Skin epidermis (tissue), 12 donors: ENCODE measurements around the gene LPO.

Experiments used
- H3K27ac ChIP-seq, 21 experiments: fragments of 200-600 bp; sonication (generic) in 11 of 21; one replicate each; pipeline ENCODE4 v1.5.0; 2020; ENCODE audit warnings: mild to moderate bottlenecking in 3 of 21, inconsistent platforms in 2 of 21, moderate library complexity in 2 of 21
- H3K4me3 ChIP-seq, 7 experiments: fragments of 200-600 bp; sonication (generic) in 2 of 7; one replicate each; pipeline ENCODE4 v1.5.0; 2020; ENCODE audit warnings: inconsistent platforms in 2 of 7, mild to moderate bottlenecking in 2 of 7, moderate library complexity in 1 of 7

LPO gene

GRCh38 chr17:58273453-58274104, 35.2 kb downstream of the LPO start:
- Histone ChIP-seq H3K4me3 (no peak overlapping the region), H3K27ac (no peak overlapping the region)

- no peak overlapping the region for H3K27ac ChIP-seq
Measured at GRCh38 chr17:58275417-58275816, 37.0 kb downstream of the LPO start.

GRCh38 chr17:58276423-58276822, 38.0 kb downstream of the LPO start:
- H3K4me3 ChIP-seq = no peak overlapping the region
- H3K27ac ChIP-seq = no peak overlapping the region

More at GRCh38 chr17:58275417-58275816, 37.0 kb downstream of the LPO start:
- no peak overlapping the region for H3K4me3 ChIP-seq

- no peak overlapping the region for H3K27ac ChIP-seq
Measured at GRCh38 chr17:58277107-58277801, 38.9 kb downstream of the LPO start.

GRCh38 chr17:58277802-58278595, 39.6 kb downstream of the LPO start:
- H3K27ac ChIP-seq = no peak overlapping the region
- no peak overlapping the region for H3K4me3 ChIP-seq

More at GRCh38 chr17:58277107-58277801, 38.9 kb downstream of the LPO start:
- no peak overlapping the region for H3K4me3 ChIP-seq

GRCh38 chr17:58278661-58279015, 40.3 kb downstream of the LPO start:
- H3K4me3 ChIP-seq = peak overlapping the region in 1 of 7 experiments; percentile 21
- H3K27ac ChIP-seq = no peak overlapping the region

GRCh38 chr17:58279016-58279711, 40.8 kb downstream of the LPO start:
- H3K4me3 ChIP-seq = peak overlapping the region in 3 of 7 experiments; percentile 2 to 21 (median 21)

GRCh38 chr17:58279736-58280479, 41.5 kb downstream of the LPO start:
- no peak overlapping the region for H3K27ac ChIP-seq

More at GRCh38 chr17:58279016-58279711, 40.8 kb downstream of the LPO start:
- no peak overlapping the region for H3K27ac ChIP-seq

GRCh38 chr17:58280480-58281217, 42.3 kb downstream of the LPO start, which contains the start of gene MPO:
Gene MPO (minus strand): TSS chr17:58280935. CDS start chr17:58280758, 177 bp downstream.
- no peak within 1 kb of the TSS for H3K27ac ChIP-seq
- H3K4me3 ChIP-seq = no peak within 1 kb of the TSS

More at GRCh38 chr17:58279736-58280479, 41.5 kb downstream of the LPO start:
- peak overlapping the region in 1 of 7 experiments; percentile 21 for H3K4me3 ChIP-seq

GRCh38 chr17:58281511-58282011, 43.2 kb downstream of the LPO start:
- H3K27ac ChIP-seq = no peak overlapping the region
- no peak overlapping the region for H3K4me3 ChIP-seq

- Histone ChIP-seq H3K27ac (no peak overlapping the region), H3K4me3 (no peak overlapping the region)
Measured at GRCh38 chr17:58282442-58282841, 44.1 kb downstream of the LPO start.

- Histone ChIP-seq H3K27ac (no peak overlapping the region), H3K4me3 (no peak overlapping the region)
Measured at GRCh38 chr17:58283674-58284612, 45.6 kb downstream of the LPO start.

GRCh38 chr17:58284613-58285421, 46.4 kb downstream of the LPO start:
- Histone ChIP-seq H3K4me3 (no peak overlapping the region), H3K27ac (no peak overlapping the region)

GRCh38 chr17:58285422-58285810, 47.0 kb downstream of the LPO start:
- H3K4me3 ChIP-seq = no peak overlapping the region
- no peak overlapping the region for H3K27ac ChIP-seq

- Histone ChIP-seq H3K4me3 (no peak overlapping the region), H3K27ac (no peak overlapping the region)
Measured at GRCh38 chr17:58289869-58290268, 51.5 kb downstream of the LPO start.

GRCh38 chr17:58291246-58291645, 52.9 kb downstream of the LPO start:
- H3K4me3 ChIP-seq = no peak overlapping the region

More at GRCh38 chr17:58291246-58291645, 52.9 kb downstream of the LPO start:
- H3K27ac ChIP-seq = no peak overlapping the region
